RPMI8226 (cell line): ENCODE measurements around the gene ORAI3.

Source experiments
- DNase-seq: peaks from one replicate; pipeline ENCODE4 v3.0.0-alpha.2; 2015

The ORAI3 gene

GRCh38 chr16:30947859-30948666 is 805 bp upstream of the ORAI3 start:
- no peak for DNase-seq

GRCh38 chr16:30949650-30950515 is 1.0 kb downstream of the ORAI3 start:
- peak; percentile 80 for DNase-seq

GRCh38 chr16:30950516-30951065 is 1.7 kb downstream of the ORAI3 start:
- no peak for DNase-seq

- DNase-seq = no peak
Observed at GRCh38 chr16:30951193-30951592, 2.3 kb downstream of the ORAI3 start.

- DNase-seq = no peak
Observed at GRCh38 chr16:30951750-30952149, 2.9 kb downstream of the ORAI3 start.

- DNase-seq = no peak
Observed at GRCh38 chr16:30953111-30953510, 4.2 kb downstream of the ORAI3 start.

GRCh38 chr16:30953511-30954124 is 4.8 kb downstream of the ORAI3 start:
- peak; percentile 80 for DNase-seq

- DNase-seq = no peak
Observed at GRCh38 chr16:30954993-30955392, 6.1 kb downstream of the ORAI3 start.

GRCh38 chr16:30956601-30957455 is 8.0 kb downstream of the ORAI3 start:
- peak; percentile 92 for DNase-seq

- peak; percentile 99 for DNase-seq
Observed at GRCh38 chr16:30957456-30958174, 8.7 kb downstream of the ORAI3 start, which contains the start of gene SETD1A. Gene SETD1A (plus strand): TSS chr16:30957754. CDS start chr16:30958732, 978 bp downstream.

- DNase-seq = peak; percentile 68
Observed at GRCh38 chr16:30958175-30959079, 9.6 kb downstream of the ORAI3 start.

- DNase-seq = no peak
Observed at GRCh38 chr16:30961384-30961783, 12.5 kb downstream of the ORAI3 start.

GRCh38 chr16:30963925-30964511 is 15.2 kb downstream of the ORAI3 start:
- no peak for DNase-seq

GRCh38 chr16:30964574-30965226 is 15.8 kb downstream of the ORAI3 start:
- DNase-seq = no peak

GRCh38 chr16:30965436-30965835 is 16.6 kb downstream of the ORAI3 start:
- no peak for DNase-seq

GRCh38 chr16:30966033-30966619 is 17.3 kb downstream of the ORAI3 start:
- DNase-seq = no peak

GRCh38 chr16:30967795-30968194 is 18.9 kb downstream of the ORAI3 start:
- DNase-seq = no peak

- no peak for DNase-seq
Observed at GRCh38 chr16:30969246-30969842, 20.5 kb downstream of the ORAI3 start.
